Caco-2 (cell line): ENCODE data around the gene CCL24. TPM values are rescaled to one million over a fixed set of nuclear protein-coding genes. Genes with fewer than 3 reads are reported as not detected.

Experiments
- BruUV-seq: library from RNA; stranded (reverse); fragments of 400-500 nt; replicated peaks from 2 replicates; lab custom pipeline; 2021; lab: Mats Ljungman, UMichigan
- CTCF ChIA-PET: fragments of 300-600 bp; sonication (Branson Sonifier 250); formaldehyde crosslinking; loops from one replicate; lab custom pipeline; 2022; ENCODE audit warnings: antibody characterized with exemption; lab: Charles Lee
- POLR2A ChIA-PET: fragments of 300-600 bp; sonication (Branson Sonifier 250); formaldehyde crosslinking; loops from one replicate; lab custom pipeline; 2022; ENCODE audit warnings: antibody characterized with exemption; lab: Charles Lee
- DNase-seq, 2 experiments: peaks; one replicate each; pipeline versions ENCODE4 v3.0.0 to v3.0.0-alpha.2; 2020 to 2022
- H3K27me3 ChIP-seq: replicated peaks from 2 replicates; pipeline ENCODE4 v1.6.0; 2011; ENCODE audit warnings: low read length; ENCODE audit not compliant: control insufficient read depth, insufficient read depth
- H3K36me3 ChIP-seq: 2 replicates; pipeline ENCODE4 v1.5.1; 2011; ENCODE audit warnings: low read length; ENCODE audit not compliant: control insufficient read depth, insufficient read depth
- H3K4me1 ChIP-seq: fragments of 250-450 bp; sonication (Bioruptor Pico); 2 replicates; pipeline ENCODE4 v1.5.1; 2020; ENCODE audit warnings: mild to moderate bottlenecking
- H3K4me3 ChIP-seq: 2 replicates; pipeline ENCODE4 v1.5.1; 2011; ENCODE audit warnings: low read depth, mild to moderate bottlenecking, control low read depth, low read length
- H3K9me3 ChIP-seq: fragments of 250-450 bp; sonication (Bioruptor Pico); 2 replicates; pipeline ENCODE4 v1.5.1; 2020; ENCODE audit warnings: mild to moderate bottlenecking, moderate library complexity
- H3K27ac Mint-ChIP-seq: one replicate; pipeline ENCODE4 v1.8.0; 2022; ENCODE audit warnings: mixed read lengths; ENCODE audit not compliant: unreplicated experiment
- H3K27me3 Mint-ChIP-seq: one replicate; pipeline ENCODE4 v1.8.0; 2022; ENCODE audit warnings: mixed read lengths; ENCODE audit not compliant: insufficient read depth, unreplicated experiment
- H3K36me3 Mint-ChIP-seq: one replicate; pipeline ENCODE4 v1.8.0; 2022; ENCODE audit warnings: mild to moderate bottlenecking, mixed read lengths; ENCODE audit not compliant: insufficient read depth, unreplicated experiment
- H3K4me1 Mint-ChIP-seq: one replicate; pipeline ENCODE4 v1.8.0; 2022; ENCODE audit warnings: low read depth, mixed read lengths; ENCODE audit not compliant: unreplicated experiment
- H3K4me3 Mint-ChIP-seq: one replicate; pipeline ENCODE4 v1.8.0; 2022; ENCODE audit warnings: mild to moderate bottlenecking, moderate library complexity, mixed read lengths; ENCODE audit not compliant: unreplicated experiment
- H3K9me3 Mint-ChIP-seq: one replicate; pipeline ENCODE4 v1.8.0; 2022; ENCODE audit warnings: mixed read lengths; ENCODE audit not compliant: unreplicated experiment
- CTCF ChIP-seq, 2 experiments: fragments of 200-600 bp in 1 of 2; IDR thresholded peaks; 1 replicate in 1 of 2; 2 replicates in 1 of 2; pipeline versions ENCODE4 v1.5.1 to v1.8.0; 2011 to 2022; ENCODE audit warnings: antibody characterized with exemption in 1 of 2, control low read depth in 1 of 2, inconsistent platforms in 1 of 2, low read depth in 1 of 2, low read length in 1 of 2, mild to moderate bottlenecking in 1 of 2, moderate library complexity in 1 of 2; ENCODE audit not compliant: insufficient read depth in 1 of 2, severe bottlenecking in 1 of 2, unreplicated experiment in 1 of 2
- intact Hi-C: fragments of 100-400 bp; cut with micrococcal nuclease; formaldehyde crosslinking; loops from one replicate; pipeline ENCODE4 v1.10.0; 2022; ENCODE audit not compliant: unreplicated experiment
- total RNA-seq: library from RNA; stranded (reverse); gene quantifications from 2 replicates; pipeline ENCODE4 v1.2.3, GENCODE V29; 2022

The CCL24 gene
- total RNA-seq, 1 experiment from 2014 or later: not detected

- CTCF ChIA-PET: no interaction called here
- no peak for TF ChIP-seq CTCF (IDR thresholded peaks at IDR 0.05; ENCODE audit: insufficient read depth in 1 of 2, low read depth in 1 of 2, low read length in 1 of 2, severe bottlenecking in 1 of 2, unreplicated experiment in 1 of 2)
- Mint-ChIP-seq H3K4me1 (no peaks in the 10 kb centered on the region), H3K27me3 (peaks cover 4% of the 10 kb centered on the region), H3K36me3 (no peaks in the 10 kb centered on the region), H3K4me3 (no peak overlapping the region), H3K27ac (no peak overlapping the region), H3K9me3 (peaks cover 17% of the 10 kb centered on the region)
- Histone ChIP-seq H3K9me3 (no peaks in the 10 kb centered on the region), H3K4me1 (no peaks in the 10 kb centered on the region), H3K4me3 (no peak overlapping the region), H3K36me3 (no peaks in the 10 kb centered on the region), H3K27me3 (no peaks in the 10 kb centered on the region; the same call in 1 of the 2 replicates)
- intact Hi-C loops: no loop called here
- BruUV-seq: no TSS peak
- POLR2A ChIA-PET: no interaction called here
- DNase-seq: no peak
Measured at GRCh38 chr7:75823198-75823910, 9.7 kb upstream of the CCL24 start.

GRCh38 chr7:75820688-75821087, 7.1 kb upstream of the CCL24 start:
- Mint-ChIP-seq H3K36me3 (no peaks in the 10 kb centered on the region), H3K4me3 (no peak overlapping the region), H3K27ac (no peak overlapping the region), H3K9me3 (peaks cover 17% of the 10 kb centered on the region), H3K4me1 (no peaks in the 10 kb centered on the region), H3K27me3 (peaks cover 7% of the 10 kb centered on the region)
- Histone ChIP-seq H3K36me3 (no peaks in the 10 kb centered on the region), H3K27me3 (no peaks in the 10 kb centered on the region; the same call in 1 of the 2 replicates), H3K9me3 (no peaks in the 10 kb centered on the region), H3K4me1 (no peaks in the 10 kb centered on the region), H3K4me3 (no peak overlapping the region)
- CTCF ChIA-PET: no interaction called here
- intact Hi-C loops: no loop called here
- POLR2A ChIA-PET: no interaction called here
- no TSS peak for BruUV-seq
- TF ChIP-seq CTCF (IDR thresholded peaks at IDR 0.05; ENCODE audit: insufficient read depth in 1 of 2, low read depth in 1 of 2, low read length in 1 of 2, severe bottlenecking in 1 of 2, unreplicated experiment in 1 of 2): no peak
- no peak for DNase-seq

GRCh38 chr7:75819711-75820110, 6.1 kb upstream of the CCL24 start:
- DNase-seq: no peak
- POLR2A ChIA-PET: no interaction called here
- no peak overlapping the region for H3K27ac Mint-ChIP-seq
- no peaks in the 10 kb centered on the region for H3K4me1 Mint-ChIP-seq
- Histone ChIP-seq H3K4me3 (no peak overlapping the region), H3K9me3 (no peaks in the 10 kb centered on the region), H3K36me3 (no peaks in the 10 kb centered on the region), H3K4me1 (no peaks in the 10 kb centered on the region), H3K27me3 (no peaks in the 10 kb centered on the region; the same call in 1 of the 2 replicates)
- CTCF ChIA-PET: no interaction called here
- H3K27me3 Mint-ChIP-seq: peaks cover 7% of the 10 kb centered on the region
- TF ChIP-seq CTCF (IDR thresholded peaks at IDR 0.05; ENCODE audit: insufficient read depth in 1 of 2, low read depth in 1 of 2, low read length in 1 of 2, severe bottlenecking in 1 of 2, unreplicated experiment in 1 of 2): no peak
- intact Hi-C loops: no loop called here
- H3K36me3 Mint-ChIP-seq: no peaks in the 10 kb centered on the region
- peaks cover 17% of the 10 kb centered on the region for H3K9me3 Mint-ChIP-seq
- BruUV-seq: no TSS peak
- H3K4me3 Mint-ChIP-seq: no peak overlapping the region
